ENCODE measurements around the gene CCDC188. TPM values are rescaled to one million over a fixed set of nuclear protein-coding genes. Genes with fewer than 3 reads are reported as not detected.

CCDC188 gene
- total RNA-seq, 5 donors from 2014 or later (not counting 1 experiment from before 2014, with no cell fraction given) = 0.18 to 0.66 (median 0.58) TPM; not detected in 2

GRCh38 chr22:20117633-20118299, 33.1 kb downstream of the CCDC188 start:
- H3K9me3 ChIP-seq = no peaks in the 10 kb centered on the region
- H3K4me1 ChIP-seq (ENCODE audit: control insufficient read depth in 1 of 2, extremely low read depth in 1 of 2, insufficient read depth in 2 of 2, low read length in 2 of 2) = peaks cover 17 to 86% of the 10 kb centered on the region in 2 experiments
- 0% methylated on average over 65 of the region's 66 CpGs for WGBS (ENCODE audit: insufficient coverage)
- no peaks in the 10 kb centered on the region for H3K27me3 ChIP-seq (replicated peaks in 1 of 2; ENCODE audit: control insufficient read depth in 2 of 2, extremely low read depth in 1 of 2, insufficient read depth in 2 of 2, low read length in 1 of 2)
- H3K36me3 Mint-ChIP-seq = peaks cover 12% of the 10 kb centered on the region
- peaks cover 2 to 61% of the 10 kb centered on the region in 2 donors for H3K36me3 ChIP-seq (ENCODE audit: control insufficient read depth in 2 of 2, extremely low read depth in 1 of 2, insufficient read depth in 1 of 2, low read length in 1 of 2)
- peak overlapping the region; percentile 54 for H3K27ac ChIP-seq (ENCODE audit: low read length)
- peaks cover 28 to 54% (median 42%) of the 10 kb centered on the region in 3 donors for H3K4me1 Mint-ChIP-seq
- ChIA-PET POLR2A (interaction anchor here in 1 of 2 donors (0.7 kb wide), 2 partner anchors 21 to 276 kb away, joined by 8 to 10 read pairs; no protein-coding TSS in a partner anchor), CTCF (interaction anchor here in 1 of 2 donors (0.6 to 1.4 kb wide), 2 partner anchors 11 to 36 kb away, joined by 5 read pairs; no protein-coding TSS in a partner anchor)
- H3K27ac Mint-ChIP-seq = peak overlapping the region; percentile 49 to 79
- peak overlapping the region; percentile 77 to 82 (median 78) for H3K4me3 Mint-ChIP-seq
- ATAC-seq (replicated peaks in 1 of 4) = peak; percentile 8 to 25 (median 12)
- peak in 27 of 35 experiments; percentile 31 to 68 (median 43) for DNase-seq
- H3K27me3 Mint-ChIP-seq = no peaks in the 10 kb centered on the region
- peak overlapping the region; percentile 64 to 86 for H3K4me3 ChIP-seq (ENCODE audit: control insufficient read depth in 1 of 2, extremely low read depth in 1 of 2, low read length in 1 of 2)
- no peaks in the 10 kb centered on the region for H3K9me3 Mint-ChIP-seq

GRCh38 chr22:20116951-20117632, 33.8 kb downstream of the CCDC188 start, which contains the start of gene TRMT2A:
TRMT2A (minus strand) TSS chr22:20117226; CDS start chr22:20116906, 320 bp downstream.
- H3K27ac Mint-ChIP-seq = peak within 1 kb of the TSS; percentile 89 to 92
- no peaks in the 10 kb centered on the region for H3K9me3 Mint-ChIP-seq
- Histone ChIP-seq H3K4me1 (ENCODE audit: control insufficient read depth in 1 of 2, extremely low read depth in 1 of 2, insufficient read depth in 2 of 2, low read length in 2 of 2) (peaks cover 17 to 86% of the 10 kb centered on the region in 2 experiments), H3K27me3 (replicated peaks in 1 of 2; ENCODE audit: control insufficient read depth in 2 of 2, extremely low read depth in 1 of 2, insufficient read depth in 2 of 2, low read length in 1 of 2) (no peaks in the 10 kb centered on the region), H3K27ac (ENCODE audit: low read length) (peak within 1 kb of the TSS; percentile 73), H3K9me3 (no peaks in the 10 kb centered on the region), H3K36me3 (ENCODE audit: control insufficient read depth in 2 of 2, extremely low read depth in 1 of 2, insufficient read depth in 1 of 2, low read length in 1 of 2) (peaks cover 2 to 64% of the 10 kb centered on the region in 2 donors), H3K4me3 (ENCODE audit: control insufficient read depth in 1 of 2, extremely low read depth in 1 of 2, low read length in 1 of 2) (peak within 1 kb of the TSS; percentile 79 to 86)
- peaks cover 12% of the 10 kb centered on the region for H3K36me3 Mint-ChIP-seq
- ChIA-PET CTCF (interaction anchor here in 1 of 2 donors (0.6 to 1.4 kb wide), 2 partner anchors 12 to 36 kb away, joined by 5 read pairs; no protein-coding TSS in a partner anchor), POLR2A (interaction anchor here in 1 of 2 donors (0.7 kb wide), 2 partner anchors 21 to 276 kb away, joined by 8 to 10 read pairs; no protein-coding TSS in a partner anchor)
- under 1% methylated on average over 82 of the region's 88 CpGs for WGBS (ENCODE audit: insufficient coverage)
- H3K4me3 Mint-ChIP-seq = peak within 1 kb of the TSS; percentile 77 to 89 (median 85)
- ATAC-seq (replicated peaks in 1 of 4) (peak; percentile 82 to 87 (median 84)), DNase-seq (peak; percentile 90 to 99 (median 94))
- peaks cover 24 to 52% (median 40%) of the 10 kb centered on the region in 3 donors for H3K4me1 Mint-ChIP-seq
- no peaks in the 10 kb centered on the region for H3K27me3 Mint-ChIP-seq

- H3K27me3 ChIP-seq (replicated peaks in 1 of 2; ENCODE audit: control insufficient read depth in 2 of 2, extremely low read depth in 1 of 2, insufficient read depth in 2 of 2, low read length in 1 of 2) = no peaks in the 10 kb centered on the region
- H3K4me1 ChIP-seq (ENCODE audit: control insufficient read depth in 1 of 2, extremely low read depth in 1 of 2, insufficient read depth in 2 of 2, low read length in 2 of 2) = peaks cover 17 to 86% of the 10 kb centered on the region in 2 experiments
- peak overlapping the region; percentile 77 to 89 (median 85) for H3K4me3 Mint-ChIP-seq
- H3K36me3 Mint-ChIP-seq = peaks cover 12% of the 10 kb centered on the region
- CTCF ChIA-PET = interaction anchor here in 1 of 2 donors (1.4 kb wide), 1 partner anchor 13 kb away, joined by 5 read pairs; no protein-coding TSS in a partner anchor
- DNase-seq (no peak), ATAC-seq (replicated peaks in 1 of 4) (no peak)
- H3K27me3 Mint-ChIP-seq = no peaks in the 10 kb centered on the region
- peak overlapping the region; percentile 79 to 86 for H3K4me3 ChIP-seq (ENCODE audit: control insufficient read depth in 1 of 2, extremely low read depth in 1 of 2, low read length in 1 of 2)
- H3K36me3 ChIP-seq (ENCODE audit: control insufficient read depth in 2 of 2, extremely low read depth in 1 of 2, insufficient read depth in 1 of 2, low read length in 1 of 2) = peaks cover 2 to 63% of the 10 kb centered on the region in 2 donors
- peak overlapping the region; percentile 73 for H3K27ac ChIP-seq (ENCODE audit: low read length)
- no peaks in the 10 kb centered on the region for H3K9me3 Mint-ChIP-seq
- no peaks in the 10 kb centered on the region for H3K9me3 ChIP-seq
- peak overlapping the region; percentile 89 to 92 for H3K27ac Mint-ChIP-seq
- peaks cover 21 to 50% (median 39%) of the 10 kb centered on the region in 3 donors for H3K4me1 Mint-ChIP-seq
- WGBS (ENCODE audit: insufficient coverage) = 6% methylated on average over 18 of the region's 27 CpGs
- POLR2A ChIA-PET = no interaction called here
Measured at GRCh38 chr22:20116376-20116950, 34.4 kb downstream of the CCDC188 start.

DNA sequence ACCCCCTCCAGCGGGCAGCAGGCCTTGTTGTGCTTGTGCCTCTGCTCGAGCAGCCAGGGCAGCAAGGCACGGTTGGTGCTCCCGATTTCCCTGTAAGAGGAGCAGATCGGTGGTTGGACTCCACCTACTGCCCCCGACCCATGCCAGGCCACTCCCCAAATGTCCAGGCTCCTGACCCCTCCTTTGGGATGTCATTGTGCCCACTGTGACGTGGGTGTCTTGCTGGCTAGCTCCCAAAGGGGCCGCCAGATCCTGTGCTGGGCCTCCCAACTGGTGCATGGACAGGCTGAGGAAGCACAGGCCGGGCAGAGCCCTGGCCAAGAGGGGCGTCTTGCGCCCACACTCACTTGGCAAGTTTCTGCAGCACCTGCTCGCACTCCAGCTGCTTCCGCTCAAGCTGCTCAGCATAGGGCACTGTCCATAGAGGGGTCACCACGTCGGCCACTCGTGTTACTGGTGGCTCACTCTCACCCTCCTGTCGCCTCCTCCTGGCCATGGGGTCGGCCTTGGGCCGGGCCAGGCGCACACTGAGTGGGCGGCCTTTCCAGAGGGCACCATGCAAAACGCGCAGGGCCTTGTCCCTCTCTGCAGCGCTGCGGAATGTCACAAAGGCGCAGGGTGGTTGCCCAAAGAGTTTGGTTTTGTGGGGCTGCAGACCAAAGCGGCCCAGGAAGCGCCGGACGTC, 35.0 kb downstream of the CCDC188 start, which contains the start of gene RANBP1:
TSS of gene RANBP1 (plus strand) at position 414 of the 685 bp plus-strand sequence. CDS start at position 495, 81 bp downstream.
- WGBS (ENCODE audit: insufficient coverage) = 83% methylated on average over 30 of the region's 30 CpGs
- peak within 1 kb of the TSS; percentile 79 to 86 for H3K4me3 ChIP-seq (ENCODE audit: control insufficient read depth in 1 of 2, extremely low read depth in 1 of 2, low read length in 1 of 2)
- H3K9me3 ChIP-seq = no peaks in the 10 kb centered on the region
- H3K27me3 Mint-ChIP-seq = no peaks in the 10 kb centered on the region
- H3K27ac Mint-ChIP-seq = peak within 1 kb of the TSS; percentile 89 to 92
- H3K4me1 ChIP-seq (ENCODE audit: control insufficient read depth in 1 of 2, extremely low read depth in 1 of 2, insufficient read depth in 2 of 2, low read length in 2 of 2) = peaks cover 17 to 91% of the 10 kb centered on the region in 2 experiments
- peaks cover 12% of the 10 kb centered on the region for H3K36me3 Mint-ChIP-seq
- ChIA-PET CTCF (no interaction called here), POLR2A (no interaction called here)
- ATAC-seq (replicated peaks in 1 of 4) (no peak), DNase-seq (no peak)
- H3K27ac ChIP-seq (ENCODE audit: low read length) = peak within 1 kb of the TSS; percentile 73
- peaks cover 5 to 67% of the 10 kb centered on the region in 2 donors for H3K36me3 ChIP-seq (ENCODE audit: control insufficient read depth in 2 of 2, extremely low read depth in 1 of 2, insufficient read depth in 1 of 2, low read length in 1 of 2)
- H3K9me3 Mint-ChIP-seq = no peaks in the 10 kb centered on the region
- peak within 1 kb of the TSS; percentile 77 to 89 (median 85) for H3K4me3 Mint-ChIP-seq
- peaks cover 18 to 55% (median 45%) of the 10 kb centered on the region in 3 donors for H3K4me1 Mint-ChIP-seq
- no peaks in the 10 kb centered on the region for H3K27me3 ChIP-seq (replicated peaks in 1 of 2; ENCODE audit: control insufficient read depth in 2 of 2, extremely low read depth in 1 of 2, insufficient read depth in 2 of 2, low read length in 1 of 2)

DNA sequence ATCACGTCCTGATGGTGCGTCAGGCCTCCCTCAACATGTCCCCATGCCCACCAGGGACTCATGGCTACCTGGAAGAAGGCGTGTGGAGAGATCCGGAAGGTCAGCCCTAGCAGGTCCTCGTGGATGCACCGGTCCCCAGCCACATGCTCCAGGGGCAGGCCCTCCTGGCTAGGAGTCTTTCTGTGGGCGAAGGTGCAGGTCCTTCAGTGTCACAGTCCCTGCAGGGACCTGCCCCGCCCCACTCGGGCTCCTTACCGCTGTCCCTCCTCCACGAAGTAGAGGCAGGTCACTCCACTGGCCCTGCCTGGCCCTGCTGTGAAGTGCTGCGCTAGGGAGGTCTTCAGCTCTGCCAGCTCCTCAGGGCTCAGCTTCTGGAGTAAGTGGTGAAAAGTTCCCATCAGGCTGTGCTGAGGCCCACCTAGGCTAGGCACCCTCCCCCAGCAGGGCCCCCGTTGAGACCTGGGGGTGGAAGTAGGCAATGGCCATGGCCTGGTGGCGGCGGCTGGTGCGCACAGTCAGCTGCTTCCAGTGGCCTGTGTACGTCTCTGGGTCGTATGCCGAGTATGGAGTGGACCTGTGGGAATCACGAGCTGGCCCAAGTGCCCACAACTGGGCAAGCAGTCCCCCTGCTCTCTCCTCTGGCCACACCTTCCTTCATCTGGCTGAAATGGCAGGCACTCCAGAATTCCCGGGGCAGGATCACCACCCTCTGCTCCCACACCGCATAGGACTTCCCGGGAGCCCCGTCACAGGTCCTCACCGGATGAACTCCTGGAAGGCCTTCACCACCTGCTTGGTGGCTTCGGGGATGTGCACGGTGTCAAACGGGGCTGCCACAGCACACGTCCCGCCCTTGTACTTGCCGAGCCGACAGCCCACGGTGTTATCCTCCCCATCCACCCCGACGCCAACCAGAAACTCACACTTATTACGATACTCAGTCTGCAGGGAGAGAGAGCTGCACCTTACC, 36.1 kb downstream of the CCDC188 start:
- CTCF ChIA-PET = no interaction called here
- Histone ChIP-seq H3K4me1 (ENCODE audit: control insufficient read depth in 1 of 2, extremely low read depth in 1 of 2, insufficient read depth in 2 of 2, low read length in 2 of 2) (peaks cover 17 to 86% of the 10 kb centered on the region in 2 experiments), H3K27me3 (replicated peaks in 1 of 2; ENCODE audit: control insufficient read depth in 2 of 2, extremely low read depth in 1 of 2, insufficient read depth in 2 of 2, low read length in 1 of 2) (no peaks in the 10 kb centered on the region), H3K27ac (ENCODE audit: low read length) (no peak overlapping the region), H3K36me3 (ENCODE audit: control insufficient read depth in 2 of 2, extremely low read depth in 1 of 2, insufficient read depth in 1 of 2, low read length in 1 of 2) (peaks cover 11 to 66% of the 10 kb centered on the region in 2 donors), H3K4me3 (ENCODE audit: control insufficient read depth in 1 of 2, extremely low read depth in 1 of 2, low read length in 1 of 2) (no peak overlapping the region), H3K9me3 (no peaks in the 10 kb centered on the region)
- Mint-ChIP-seq H3K27me3 (no peaks in the 10 kb centered on the region), H3K4me1 (peaks cover 18 to 49% (median 40%) of the 10 kb centered on the region in 3 donors), H3K9me3 (no peaks in the 10 kb centered on the region), H3K4me3 (peak overlapping the region; percentile 36 to 66 (median 61)), H3K36me3 (peaks cover 9% of the 10 kb centered on the region), H3K27ac (peak overlapping the region; percentile 55 to 61)
- POLR2A ChIA-PET = no interaction called here
- 93% methylated on average over 29 of the region's 36 CpGs for WGBS (ENCODE audit: insufficient coverage)
- DNase-seq = no peak
- ATAC-seq (replicated peaks in 1 of 4) = no peak

Data from T-cell (primary cell).